ENCODE data around the gene IL1RL1.

DNA sequence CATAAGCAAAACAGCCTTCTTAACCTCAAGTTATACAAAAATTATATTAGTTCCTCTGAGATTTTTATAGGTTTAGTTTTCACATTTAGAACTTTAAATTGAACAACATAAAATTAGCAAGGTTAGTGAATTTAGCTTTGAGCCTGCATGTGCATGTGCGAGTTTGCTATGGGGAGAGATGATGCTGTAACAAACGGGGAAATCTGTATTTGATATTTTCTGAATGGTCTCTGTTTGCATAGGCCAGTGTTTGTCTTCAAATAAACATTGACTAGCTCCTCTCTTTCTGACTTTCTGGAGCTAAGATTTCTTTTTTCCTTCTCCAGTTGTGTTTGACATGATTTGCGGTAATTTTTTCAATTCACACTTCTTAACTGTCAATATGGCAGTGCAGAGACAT, 80.7 kb downstream of the IL1RL1 start:
- TF ChIP-seq POLR2A (IDR thresholded peaks at IDR 0.05) (no peak), POLR2AphosphoS5 (IDR thresholded peaks at IDR 0.05) (no peak)
- TF ChIP-seq, protein P1, sequence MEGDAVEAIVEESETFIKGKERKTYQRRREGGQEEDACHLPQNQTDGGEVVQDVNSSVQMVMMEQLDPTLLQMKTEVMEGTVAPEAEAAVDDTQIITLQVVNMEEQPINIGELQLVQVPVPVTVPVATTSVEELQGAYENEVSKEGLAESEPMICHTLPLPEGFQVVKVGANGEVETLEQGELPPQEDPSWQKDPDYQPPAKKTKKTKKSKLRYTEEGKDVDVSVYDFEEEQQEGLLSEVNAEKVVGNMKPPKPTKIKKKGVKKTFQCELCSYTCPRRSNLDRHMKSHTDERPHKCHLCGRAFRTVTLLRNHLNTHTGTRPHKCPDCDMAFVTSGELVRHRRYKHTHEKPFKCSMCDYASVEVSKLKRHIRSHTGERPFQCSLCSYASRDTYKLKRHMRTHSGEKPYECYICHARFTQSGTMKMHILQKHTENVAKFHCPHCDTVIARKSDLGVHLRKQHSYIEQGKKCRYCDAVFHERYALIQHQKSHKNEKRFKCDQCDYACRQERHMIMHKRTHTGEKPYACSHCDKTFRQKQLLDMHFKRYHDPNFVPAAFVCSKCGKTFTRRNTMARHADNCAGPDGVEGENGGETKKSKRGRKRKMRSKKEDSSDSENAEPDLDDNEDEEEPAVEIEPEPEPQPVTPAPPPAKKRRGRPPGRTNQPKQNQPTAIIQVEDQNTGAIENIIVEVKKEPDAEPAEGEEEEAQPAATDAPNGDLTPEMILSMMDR (IDR thresholded peaks at IDR 0.05) = no peak
